ENCODE results near the gene KCNN3. TPM values are rescaled to one million over a fixed set of nuclear protein-coding genes. Genes with fewer than 3 reads are reported as not detected.

KCNN3 gene
- total RNA-seq, 1 donor from 2014 or later, result 30.8 TPM

- peak; percentile 95 for DNase-seq (ENCODE audit: low read depth)
Measured at GRCh38 chr1:154861607-154862094, 8.4 kb downstream of the KCNN3 start.

- peak; percentile 98 for DNase-seq (ENCODE audit: low read depth)
Measured at GRCh38 chr1:154860156-154860870, 9.8 kb downstream of the KCNN3 start.

- DNase-seq (ENCODE audit: low read depth), result peak; percentile 93
Measured at GRCh38 chr1:154859786-154860155, 10.3 kb downstream of the KCNN3 start.

GRCh38 chr1:154859151-154859785 is 10.8 kb downstream of the KCNN3 start:
- DNase-seq (ENCODE audit: low read depth), result no peak

- DNase-seq (ENCODE audit: low read depth), result no peak
Measured at GRCh38 chr1:154857441-154858215, 12.5 kb downstream of the KCNN3 start.

GRCh38 chr1:154857022-154857421 is 13.1 kb downstream of the KCNN3 start:
- DNase-seq (ENCODE audit: low read depth), result no peak

GRCh38 chr1:154856544-154856943 is 13.5 kb downstream of the KCNN3 start:
- DNase-seq (ENCODE audit: low read depth), result no peak

GRCh38 chr1:154856049-154856448 is 14.0 kb downstream of the KCNN3 start:
- DNase-seq (ENCODE audit: low read depth), result peak; percentile 88

GRCh38 chr1:154855186-154855851 is 14.8 kb downstream of the KCNN3 start:
- no peak for DNase-seq (ENCODE audit: low read depth)

- DNase-seq (ENCODE audit: low read depth), result peak; percentile 50
Measured at GRCh38 chr1:154852845-154853244, 17.2 kb downstream of the KCNN3 start.

GRCh38 chr1:154851392-154852177 is 18.5 kb downstream of the KCNN3 start:
- DNase-seq (ENCODE audit: low read depth), result no peak

- peak; percentile 43 for DNase-seq (ENCODE audit: low read depth)
Measured at GRCh38 chr1:154849645-154850131, 20.4 kb downstream of the KCNN3 start.

- no peak for DNase-seq (ENCODE audit: low read depth)
Measured at GRCh38 chr1:154848983-154849382, 21.1 kb downstream of the KCNN3 start.

GRCh38 chr1:154847891-154848290 is 22.2 kb downstream of the KCNN3 start:
- peak; percentile 43 for DNase-seq (ENCODE audit: low read depth)

- no peak for DNase-seq (ENCODE audit: low read depth)
Measured at GRCh38 chr1:154846565-154847442, 23.3 kb downstream of the KCNN3 start.

GRCh38 chr1:154845879-154846278 is 24.2 kb downstream of the KCNN3 start:
- no peak for DNase-seq (ENCODE audit: low read depth)

- DNase-seq (ENCODE audit: low read depth), result no peak
Measured at GRCh38 chr1:154845174-154845573, 24.9 kb downstream of the KCNN3 start.

GRCh38 chr1:154844297-154844681 is 25.8 kb downstream of the KCNN3 start:
- DNase-seq (ENCODE audit: low read depth), result no peak

- no peak for DNase-seq (ENCODE audit: low read depth)
Measured at GRCh38 chr1:154843636-154844296, 26.3 kb downstream of the KCNN3 start.

Data from myocyte (in vitro differentiated cells).